CD4-positive, alpha-beta T cell treated with Interleukin-4 for 1 hour (primary cell): Measurements from ENCODE around the gene GUK1.

ENCODE experiments used
- DNase-seq, 2 donors: peaks; one replicate each; pipeline ENCODE4 v3.0.0-alpha.2; 2020 to 2022

GUK1 gene, protein sequence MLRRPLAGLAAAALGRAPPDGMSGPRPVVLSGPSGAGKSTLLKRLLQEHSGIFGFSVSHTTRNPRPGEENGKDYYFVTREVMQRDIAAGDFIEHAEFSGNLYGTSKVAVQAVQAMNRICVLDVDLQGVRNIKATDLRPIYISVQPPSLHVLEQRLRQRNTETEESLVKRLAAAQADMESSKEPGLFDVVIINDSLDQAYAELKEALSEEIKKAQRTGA

DNA sequence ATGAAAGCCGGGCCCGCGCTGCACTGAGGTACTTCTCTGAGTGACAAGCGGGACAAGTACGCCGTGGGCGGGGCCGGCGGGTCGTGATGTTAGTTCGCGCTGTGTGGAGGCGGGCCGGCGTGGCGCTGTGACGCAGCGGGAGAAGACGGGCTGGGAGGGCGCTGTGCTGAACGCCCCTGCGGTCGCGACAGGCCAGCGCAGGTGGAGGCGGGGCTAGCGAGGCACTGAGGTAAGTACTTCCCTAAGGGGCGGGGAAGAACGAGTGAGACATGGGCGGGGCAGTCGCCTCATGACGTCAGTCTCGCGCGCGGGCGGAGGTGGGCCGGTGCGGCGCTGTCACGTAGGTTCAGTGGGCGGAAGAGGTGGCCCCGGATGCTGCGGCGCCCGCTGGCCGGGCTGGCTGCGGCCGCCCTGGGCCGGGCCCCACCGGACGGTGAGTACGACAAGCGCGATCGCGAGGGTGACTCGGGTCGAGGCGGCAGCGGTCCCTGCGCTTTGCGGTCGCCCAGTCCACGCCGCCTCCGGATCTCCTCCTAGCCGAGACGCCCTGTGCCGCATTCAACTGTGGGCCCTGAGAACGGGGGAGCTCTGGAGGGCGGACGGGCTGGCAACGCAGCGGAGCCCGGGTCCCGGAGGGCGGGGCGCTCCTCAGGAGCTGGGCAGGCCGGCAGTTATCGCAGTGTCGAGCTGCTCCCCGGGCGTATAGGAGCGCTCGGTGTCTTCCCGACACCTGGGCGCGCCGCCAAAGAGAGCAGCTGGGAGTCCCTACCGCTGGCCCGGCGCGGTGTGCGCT, at the start of gene GUK1:
TSS of gene GUK1 (plus strand) at position 349 of the 793 bp plus-strand sequence. CDS start at position 373, 24 bp downstream.
- peak; percentile 100 for DNase-seq

DNA sequence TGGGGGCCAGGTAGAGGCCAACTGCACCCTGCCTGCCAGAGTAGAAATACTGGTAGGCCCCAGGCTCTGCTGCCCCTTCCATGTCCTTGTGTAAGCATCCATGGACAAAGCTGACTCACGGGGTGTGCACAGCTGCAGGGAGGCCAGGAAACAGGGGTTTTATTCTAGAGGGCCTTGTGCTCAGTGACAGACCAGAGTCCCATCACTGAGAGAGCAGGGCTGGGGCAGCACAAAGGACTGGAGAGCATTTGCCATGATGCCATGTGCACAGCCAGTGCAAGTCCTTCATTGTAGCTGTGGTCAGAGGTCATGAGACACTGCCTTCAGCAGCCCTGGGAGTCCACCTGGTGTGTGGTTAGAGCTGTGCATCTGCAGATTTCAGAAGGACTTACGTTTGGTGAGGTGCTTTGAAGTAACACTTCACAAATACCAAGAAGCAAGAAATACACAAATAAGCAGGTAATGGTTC, 49.4 kb upstream of the GUK1 start:
- DNase-seq = no peak

DNA sequence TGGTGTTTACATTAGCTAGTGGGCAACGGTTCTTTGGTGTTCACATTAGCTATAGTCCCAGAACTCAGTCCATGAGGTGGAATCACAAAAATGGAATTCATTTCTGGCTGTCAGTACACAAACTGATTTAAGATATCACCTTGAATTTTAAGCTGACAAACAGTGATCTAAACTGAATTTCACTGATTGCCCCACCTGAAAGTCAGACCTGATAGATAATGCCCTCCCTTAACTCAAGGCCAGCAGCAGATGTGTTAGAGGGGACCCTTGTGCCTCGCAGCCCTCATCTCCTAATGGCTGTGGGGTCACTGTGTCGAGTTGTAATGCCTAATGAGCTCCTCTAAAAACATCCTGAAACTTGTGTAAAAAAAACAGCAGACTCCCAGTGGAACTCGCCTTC, 49.0 kb upstream of the GUK1 start:
- DNase-seq = no peak

DNA sequence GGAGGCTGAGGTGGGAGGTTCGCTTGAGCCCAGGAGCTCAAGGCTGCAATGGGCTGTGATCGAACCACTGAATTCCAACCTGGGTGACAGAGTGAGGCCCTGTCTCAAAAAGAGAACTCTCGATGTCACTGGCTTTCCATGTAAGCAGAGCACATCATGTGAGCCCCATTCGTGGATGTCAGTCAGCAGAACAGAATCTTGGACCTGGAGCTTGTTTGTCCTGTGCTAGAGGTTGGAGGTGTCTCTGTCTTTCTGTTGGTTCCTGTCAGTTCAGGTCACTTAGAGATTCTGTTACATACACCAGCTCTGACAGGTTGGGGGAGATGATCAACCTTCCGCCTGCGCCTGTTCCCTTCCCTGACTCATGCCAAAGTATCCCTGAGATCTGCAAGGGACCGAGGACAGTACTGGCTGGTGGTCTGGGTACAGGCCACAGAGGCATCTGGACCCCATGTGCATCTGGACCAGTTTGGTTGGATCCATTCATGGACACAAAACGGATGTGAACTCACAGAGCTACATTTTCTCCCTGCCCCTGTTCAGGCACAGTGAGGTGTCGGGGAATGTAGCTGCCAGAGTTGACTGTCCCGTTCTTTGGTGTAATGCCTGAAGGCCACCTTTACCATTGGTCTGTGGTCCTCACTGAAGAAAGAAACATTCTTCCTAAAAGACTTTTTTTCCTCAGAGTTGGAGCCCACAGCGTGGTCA, 47.6 kb upstream of the GUK1 start:
- DNase-seq = no peak

DNA sequence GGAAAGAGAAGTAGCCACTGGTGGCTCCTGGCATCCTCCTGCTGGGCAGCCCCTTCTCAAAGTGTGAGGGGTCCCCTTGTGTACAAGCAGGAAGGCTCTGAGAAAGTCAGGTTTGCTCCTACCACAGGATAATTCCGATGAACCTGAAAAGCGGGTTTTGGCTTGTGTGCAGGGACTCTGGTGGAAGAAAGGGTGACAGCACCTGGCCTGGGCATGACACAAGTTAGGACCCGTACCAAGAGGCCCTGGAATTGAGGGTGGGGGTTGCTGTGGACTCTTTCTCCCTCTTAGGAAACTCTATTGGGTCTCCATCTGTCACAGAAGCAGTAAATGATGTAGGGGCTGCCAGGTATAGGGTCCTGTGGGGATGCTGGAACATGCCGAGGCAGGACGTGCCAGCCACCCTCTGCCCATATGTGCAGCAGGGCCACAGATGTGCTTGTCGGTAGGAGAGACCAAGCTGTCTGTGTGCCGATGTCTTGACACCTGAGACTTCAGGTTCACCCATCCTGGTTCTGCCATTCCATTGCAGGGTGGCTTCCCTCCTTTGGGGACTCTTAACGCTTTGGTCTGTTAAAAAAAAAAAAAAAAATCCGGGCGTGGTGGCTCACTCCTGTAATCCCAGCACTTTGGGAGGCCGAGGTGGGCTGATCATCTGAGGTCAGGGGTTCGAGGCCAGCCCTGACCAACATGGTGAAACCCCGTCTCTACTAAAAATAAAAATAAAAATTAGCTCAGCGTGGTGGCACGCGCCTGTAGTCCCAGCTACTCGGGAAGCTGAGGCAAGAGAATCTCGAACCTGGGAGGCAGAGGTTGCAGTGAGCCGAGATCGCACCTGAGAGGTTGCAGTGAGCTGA, 46.8 kb upstream of the GUK1 start:
- no peak for DNase-seq

DNA sequence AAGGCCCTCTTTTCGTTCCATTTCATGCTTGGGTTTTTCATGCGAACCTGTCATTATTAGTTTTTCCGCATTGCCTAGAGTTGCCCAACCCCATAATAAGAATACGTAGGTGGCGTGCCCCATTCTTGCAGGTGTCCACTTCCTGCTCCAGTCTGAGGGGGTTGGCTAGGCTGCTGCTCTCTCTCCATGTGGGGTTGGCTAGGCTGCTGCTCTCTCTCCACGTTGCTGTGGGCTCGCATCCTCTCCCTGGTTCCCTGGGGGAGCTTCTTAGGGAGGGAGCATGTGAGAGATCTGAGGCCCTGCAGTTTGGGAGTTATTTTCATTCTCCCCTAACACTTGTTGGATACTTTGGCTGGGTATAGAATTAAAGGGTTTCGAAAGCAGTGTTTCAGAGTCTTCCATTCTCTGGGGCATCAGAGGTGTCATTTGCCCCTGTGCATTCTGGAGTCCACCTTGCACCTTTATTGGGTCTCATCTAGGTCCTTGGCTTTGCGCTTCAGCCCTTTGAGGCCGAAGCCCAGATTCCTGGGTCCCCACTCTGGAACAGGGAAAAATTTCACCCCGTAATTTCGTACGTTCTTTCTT, 45.6 kb upstream of the GUK1 start:
- no peak for DNase-seq

DNA sequence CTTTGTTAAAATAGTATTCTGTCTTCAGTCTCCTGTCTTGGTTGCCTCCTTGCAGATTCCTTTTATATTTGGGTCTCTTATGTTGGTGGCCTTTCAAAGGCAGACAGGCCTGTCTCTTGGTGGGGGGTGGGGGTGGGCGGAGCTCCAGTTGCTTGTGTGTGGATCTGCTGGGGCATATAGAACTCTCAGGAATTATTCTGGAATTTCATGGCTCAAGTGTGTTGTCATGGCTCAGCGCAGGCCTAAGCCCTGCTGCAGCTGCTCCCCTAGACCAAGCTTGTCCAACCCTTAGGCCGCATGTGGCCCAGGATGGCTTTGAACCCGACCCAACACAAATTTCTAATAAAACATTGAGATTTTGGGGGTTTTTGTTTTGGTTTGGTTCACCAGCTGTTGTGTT, 44.9 kb upstream of the GUK1 start:
- DNase-seq = no peak

DNA sequence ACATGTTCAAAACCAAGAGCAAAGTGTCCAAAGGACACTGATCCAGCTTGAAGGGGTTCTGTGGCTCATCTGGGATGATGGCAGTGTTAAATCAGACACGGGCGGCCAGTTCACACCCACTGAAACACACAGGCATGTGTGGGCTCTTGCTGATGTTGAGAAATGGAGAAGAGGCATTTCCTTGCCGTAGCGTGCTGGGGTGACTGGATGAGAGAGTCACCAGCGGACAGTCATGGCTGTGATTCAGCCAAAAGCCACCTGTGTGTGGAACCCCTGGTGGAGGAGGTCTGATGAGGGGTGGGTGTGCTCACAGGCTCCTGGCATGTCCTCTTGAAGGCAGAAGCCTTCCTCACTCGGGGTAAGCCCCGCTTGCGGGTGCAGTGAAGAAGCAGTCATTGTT, 44.1 kb upstream of the GUK1 start:
- no peak for DNase-seq

DNA sequence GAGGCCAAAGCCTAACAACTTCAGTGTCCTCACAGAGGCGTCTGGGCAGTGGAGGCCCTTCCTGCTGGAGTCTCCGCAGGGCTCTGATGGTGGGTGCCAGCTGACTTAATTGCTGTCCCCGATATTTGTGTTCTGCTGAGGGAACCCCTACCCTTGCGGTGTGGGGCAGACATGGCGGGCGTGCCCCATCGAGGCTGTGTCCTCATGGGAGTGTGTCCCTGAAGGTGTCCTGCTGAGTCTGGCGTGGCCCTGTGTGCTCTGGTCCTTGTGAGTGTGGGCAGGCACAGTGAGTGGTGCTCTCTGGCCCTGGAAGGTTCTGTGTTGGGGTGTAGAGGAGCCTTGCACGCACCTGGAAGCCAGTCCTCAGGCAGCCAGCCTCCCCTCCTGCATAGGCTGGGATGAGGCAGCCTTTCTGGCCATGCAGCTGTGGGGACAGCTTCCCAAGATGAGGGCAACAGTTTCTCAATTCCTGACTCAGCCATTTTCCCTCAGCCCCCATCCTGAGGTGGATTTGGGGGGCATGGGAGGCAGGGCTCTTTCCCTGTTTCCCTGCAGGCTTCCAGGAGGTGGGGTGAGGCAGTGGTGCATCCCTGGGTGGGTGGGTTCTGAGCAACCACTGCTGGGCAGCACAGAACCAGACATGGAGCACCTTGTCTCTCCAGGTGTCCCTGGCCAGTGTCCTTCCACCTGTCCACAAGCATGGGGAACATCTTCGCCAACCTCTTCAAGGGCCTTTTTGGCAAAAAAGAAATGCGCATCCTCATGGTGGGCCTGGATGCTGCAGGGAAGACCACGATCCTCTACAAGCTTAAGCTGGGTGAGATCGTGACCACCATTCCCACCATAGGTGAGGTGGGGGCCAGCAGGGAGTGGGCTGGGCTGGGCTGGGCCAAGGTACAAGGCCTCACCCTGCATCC, 43.4 kb upstream of the GUK1 start:
- DNase-seq = no peak

DNA sequence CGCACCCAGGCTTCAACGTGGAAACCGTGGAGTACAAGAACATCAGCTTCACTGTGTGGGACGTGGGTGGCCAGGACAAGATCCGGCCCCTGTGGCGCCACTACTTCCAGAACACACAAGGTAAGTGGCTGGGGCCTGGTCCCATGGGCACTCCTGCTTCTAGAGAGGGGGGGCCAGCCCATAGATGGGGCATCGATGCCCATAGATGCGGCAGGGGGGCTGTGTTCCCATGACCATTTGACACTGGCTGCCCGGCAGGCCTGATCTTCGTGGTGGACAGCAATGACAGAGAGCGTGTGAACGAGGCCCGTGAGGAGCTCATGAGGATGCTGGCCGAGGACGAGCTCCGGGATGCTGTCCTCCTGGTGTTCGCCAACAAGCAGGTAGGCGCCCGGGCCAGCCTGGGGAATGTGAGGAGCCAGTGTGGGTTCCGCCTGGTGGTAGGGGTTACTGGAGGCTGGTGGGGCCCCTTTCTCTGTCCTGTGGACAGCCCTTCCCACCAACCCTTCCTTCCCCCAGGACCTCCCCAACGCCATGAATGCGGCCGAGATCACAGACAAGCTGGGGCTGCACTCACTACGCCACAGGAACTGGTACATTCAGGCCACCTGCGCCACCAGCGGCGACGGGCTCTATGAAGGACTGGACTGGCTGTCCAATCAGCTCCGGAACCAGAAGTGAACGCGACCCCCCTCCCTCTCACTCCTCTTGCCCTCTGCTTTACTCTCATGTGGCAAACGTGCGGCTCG, 42.6 kb upstream of the GUK1 start:
- DNase-seq = no peak

DNA sequence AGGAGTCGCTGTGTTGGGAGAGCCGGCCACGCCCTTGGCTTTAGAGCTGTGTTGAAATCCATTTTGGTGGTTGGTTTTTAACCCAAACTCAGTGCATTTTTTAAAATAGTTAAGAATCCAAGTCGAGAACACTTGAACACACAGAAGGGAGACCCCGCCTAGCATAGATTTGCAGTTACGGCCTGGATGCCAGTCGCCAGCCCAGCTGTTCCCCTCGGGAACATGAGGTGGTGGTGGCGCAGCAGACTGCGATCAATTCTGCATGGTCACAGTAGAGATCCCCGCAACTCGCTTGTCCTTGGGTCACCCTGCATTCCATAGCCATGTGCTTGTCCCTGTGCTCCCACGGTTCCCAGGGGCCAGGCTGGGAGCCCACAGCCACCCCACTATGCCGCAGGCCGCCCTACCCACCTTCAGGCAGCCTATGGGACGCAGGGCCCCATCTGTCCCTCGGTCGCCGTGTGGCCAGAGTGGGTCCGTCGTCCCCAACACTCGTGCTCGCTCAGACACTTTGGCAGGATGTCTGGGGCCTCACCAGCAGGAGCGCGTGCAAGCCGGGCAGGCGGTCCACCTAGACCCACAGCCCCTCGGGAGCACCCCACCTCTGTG, 41.7 kb upstream of the GUK1 start:
- DNase-seq = no peak

DNA sequence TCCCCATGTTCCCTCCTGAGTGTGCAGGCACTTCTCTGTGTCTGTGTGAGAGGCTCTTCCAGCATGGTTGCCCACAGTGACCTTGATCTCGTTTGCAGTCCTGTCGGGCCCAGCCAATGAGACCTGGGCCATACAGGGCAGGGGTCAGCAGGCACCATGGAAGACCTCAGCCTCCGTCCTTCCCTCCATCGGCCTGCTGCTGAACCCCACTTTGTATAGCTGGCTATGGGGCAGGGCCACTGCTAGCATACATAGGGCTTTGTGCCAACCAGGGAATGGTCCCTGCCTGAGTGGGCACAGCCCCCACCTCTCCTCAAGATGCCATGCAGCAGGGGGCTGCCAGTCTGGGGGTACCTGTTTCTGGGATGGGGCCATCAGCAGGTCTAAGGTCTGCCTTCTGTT, 40.7 kb upstream of the GUK1 start:
- DNase-seq = no peak

DNA sequence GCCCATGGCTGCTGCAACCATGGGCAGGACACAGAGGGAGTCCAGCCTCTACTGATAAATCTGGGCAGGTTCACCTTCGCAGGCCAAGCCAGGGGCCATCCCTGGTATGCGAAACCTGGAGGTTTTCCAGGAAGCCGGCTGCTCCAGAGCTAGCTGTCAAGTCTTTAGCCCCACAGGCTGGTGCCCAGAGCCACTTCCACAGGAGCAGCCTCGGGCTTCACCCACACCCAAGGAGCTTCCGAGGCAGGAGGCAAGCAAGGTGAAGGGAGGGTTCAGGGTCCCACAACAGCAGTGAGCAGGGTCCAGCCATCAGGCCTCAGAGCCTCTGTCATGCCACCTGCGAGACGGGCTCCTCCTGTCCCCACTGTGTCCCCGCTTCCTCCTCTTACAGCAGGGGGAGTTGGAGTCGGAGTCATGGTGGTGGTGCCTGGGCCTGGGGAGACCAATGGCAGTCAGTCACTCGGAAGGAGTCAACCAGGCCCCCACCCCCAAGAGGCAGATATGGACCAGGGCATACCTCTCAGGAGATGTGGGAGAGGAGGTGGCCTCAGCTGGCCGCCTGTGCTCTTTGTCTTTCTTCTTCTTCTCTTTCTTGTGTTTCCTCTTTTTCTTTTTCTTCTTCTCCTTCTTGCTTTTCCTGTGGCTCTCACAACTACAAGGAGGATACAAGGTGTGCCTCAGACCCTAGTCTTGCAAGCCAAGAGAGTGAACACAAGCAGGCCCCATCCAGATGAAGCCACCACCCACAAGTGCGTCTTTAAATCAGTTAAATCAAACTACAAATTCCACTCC, 39.1 kb upstream of the GUK1 start:
- no peak for DNase-seq

DNA sequence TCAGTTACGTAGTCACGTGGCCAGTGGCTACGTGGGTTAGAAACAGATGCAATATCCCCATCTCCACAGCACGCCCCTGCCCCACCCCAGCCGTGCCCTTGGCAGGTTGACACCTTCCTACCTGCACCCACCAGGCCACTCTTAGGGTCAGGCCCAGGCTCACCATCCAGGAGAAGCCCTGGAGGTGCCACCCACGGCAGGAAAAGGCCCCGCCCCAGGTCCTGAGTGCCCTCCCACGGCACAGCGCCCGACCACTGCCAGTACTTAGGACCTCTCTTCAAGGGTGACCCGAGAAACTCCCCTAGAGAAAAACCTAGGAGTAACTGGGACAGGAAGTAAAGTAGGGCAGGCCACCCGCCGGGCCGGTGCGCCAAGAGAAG, 38.5 kb upstream of the GUK1 start:
- DNase-seq = peak in 1 of 2 donors; percentile 45

DNA sequence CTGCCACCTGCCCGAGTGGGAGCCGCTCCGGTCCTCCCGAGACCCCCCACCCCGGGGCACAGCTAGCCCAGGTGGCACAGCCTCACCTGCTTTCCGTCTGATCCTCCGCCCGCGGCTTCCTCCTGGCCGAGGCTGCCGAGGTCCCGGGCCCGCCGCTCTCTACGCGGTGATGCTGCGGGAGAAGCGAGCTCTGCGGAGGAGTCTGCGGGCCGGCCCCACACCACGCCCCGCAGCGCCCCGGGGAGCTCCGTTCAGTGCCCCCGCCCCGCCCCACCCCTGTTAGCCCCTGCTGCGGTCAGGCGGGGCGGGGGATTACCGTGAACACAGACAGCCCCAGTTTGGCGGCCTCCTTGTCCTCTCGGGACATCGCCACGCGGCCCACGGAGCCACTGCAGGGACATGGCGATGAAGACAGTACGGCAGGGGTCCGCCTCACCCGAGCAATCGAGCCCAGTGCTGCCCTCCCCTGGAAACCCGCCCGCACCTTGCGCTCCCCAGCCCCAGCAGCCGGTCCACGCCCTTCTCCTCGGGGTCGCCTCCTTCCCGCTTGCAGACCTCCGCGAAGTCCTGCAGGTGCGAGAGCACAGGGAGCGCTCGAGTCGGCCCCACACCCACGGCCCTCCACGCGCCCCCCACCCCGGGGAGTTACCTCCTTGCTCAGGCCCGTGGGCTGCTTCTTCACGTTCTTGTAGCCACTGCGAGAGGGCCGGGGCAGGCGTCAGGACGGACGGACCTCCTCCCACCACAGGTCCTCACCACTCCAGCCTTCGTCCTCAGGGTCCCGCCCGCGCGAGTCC, 37.9 kb upstream of the GUK1 start:
- peak; percentile 69 to 73 for DNase-seq

DNA sequence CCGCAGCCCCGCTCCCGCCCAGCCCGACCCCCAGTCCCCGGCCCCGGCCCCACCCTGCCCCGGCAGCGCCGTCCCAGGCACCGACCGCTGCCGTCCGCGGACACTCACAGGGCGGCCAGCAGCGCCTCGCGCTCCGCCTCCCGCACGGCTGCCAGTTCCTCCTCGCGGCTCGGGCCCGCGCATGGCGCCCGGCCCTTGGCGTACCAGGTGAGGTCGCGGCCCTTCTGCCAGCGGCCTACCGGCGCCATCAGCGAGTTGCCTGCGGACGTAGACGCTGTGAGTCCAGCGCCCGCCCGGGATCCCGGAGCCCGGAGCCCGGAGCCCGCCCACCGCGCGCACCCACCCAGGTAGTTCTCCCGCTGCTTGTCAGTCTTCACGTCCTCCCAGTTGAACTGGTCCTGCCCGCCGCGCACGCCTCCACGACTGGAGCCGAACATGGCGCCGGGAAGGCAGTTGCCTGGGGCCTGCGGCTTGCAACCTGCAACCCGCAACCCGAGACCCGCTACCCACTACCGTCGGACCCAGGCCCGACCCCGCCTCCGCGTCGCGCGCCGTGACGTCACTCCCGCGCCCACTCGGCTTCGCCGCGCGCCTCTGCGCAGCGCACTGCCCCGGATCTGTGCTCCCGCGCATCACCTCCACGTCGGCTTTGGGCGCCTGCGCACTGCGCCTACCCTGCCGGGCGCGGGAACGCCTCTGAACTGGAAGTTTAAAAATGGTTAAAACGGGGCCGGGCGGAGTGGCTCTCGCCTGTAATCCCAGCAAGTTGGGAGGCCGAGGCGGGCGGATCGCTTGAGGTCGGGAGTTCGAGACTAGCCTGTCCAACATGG, 37.1 kb upstream of the GUK1 start, which contains the start of gene C1orf35:
TSS of gene C1orf35 (minus strand) at position 535 of the 830 bp plus-strand sequence. CDS start at position 437, 98 bp downstream.
- DNase-seq = peak; percentile 94

DNA sequence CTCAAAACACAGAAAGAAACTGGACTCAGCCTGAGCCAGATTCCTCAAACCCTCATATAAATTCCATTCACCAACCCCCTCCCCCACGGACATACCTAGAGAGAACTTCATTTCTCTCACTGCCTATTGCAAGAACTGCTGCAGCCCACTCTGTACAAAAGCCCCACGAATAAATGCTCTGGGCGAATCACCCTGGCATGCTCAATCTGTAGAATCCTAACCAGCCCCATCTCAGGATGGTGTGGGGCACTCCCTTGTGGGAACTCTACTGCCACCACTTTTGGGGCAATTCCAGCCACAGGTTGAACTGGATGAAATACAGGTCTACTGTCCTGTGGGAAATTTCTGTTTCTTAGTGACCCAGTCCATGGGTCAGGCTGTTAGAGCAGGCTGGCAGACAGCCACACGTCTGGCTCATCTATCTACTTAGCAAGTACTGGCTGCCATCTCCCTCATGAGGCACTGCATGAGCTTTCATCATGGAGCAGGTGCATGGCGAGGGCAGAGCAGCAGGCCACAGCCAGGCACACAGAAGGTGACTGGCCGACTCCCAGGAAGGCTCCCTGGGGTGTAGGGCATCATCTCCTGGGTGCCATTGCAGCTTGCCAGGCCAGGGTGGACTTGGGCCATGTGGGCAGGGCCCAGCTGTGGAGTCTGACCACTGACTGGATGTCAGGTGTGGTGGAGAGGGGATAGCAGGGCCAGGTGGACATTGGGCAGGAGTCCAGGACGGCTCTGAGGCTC, 35.4 kb upstream of the GUK1 start:
- no peak for DNase-seq
